Stomach (tissue), 4 donors: Measurements from ENCODE around the gene AFTPH.

Experiments
- EP300 ChIP-seq: sonication (generic); formaldehyde crosslinking; IDR thresholded peaks from one replicate; pipeline ENCODE4 v1.6.1; 2017; ENCODE audit warnings: antibody characterized with exemption
- POLR2A ChIP-seq, 4 donors: fragments of 450-650 bp; IDR thresholded peaks; one replicate each; pipeline ENCODE4 v1.6.1; 2016; ENCODE audit warnings: antibody characterized with exemption in 4 of 4, control low read depth in 2 of 4, mild to moderate bottlenecking in 1 of 4, moderate library complexity in 1 of 4
- POLR2AphosphoS5 ChIP-seq, 3 donors: sonication (generic); formaldehyde crosslinking; IDR thresholded peaks; one replicate each; pipeline ENCODE4 v1.6.1; 2016; ENCODE audit warnings: antibody characterized with exemption in 3 of 3
- TF ChIP-seq, protein P1 (sequence below), 7 experiments: fragments of 450-650 bp in 4 of 7; fragments of 200-600 bp in 3 of 7; sonication (generic) in 3 of 7; IDR thresholded peaks; one replicate each; pipeline ENCODE4 v1.5.1; 2016 to 2019; ENCODE audit warnings: antibody characterized with exemption in 7 of 7, control low read depth in 2 of 7, mild to moderate bottlenecking in 1 of 7

DNA sequence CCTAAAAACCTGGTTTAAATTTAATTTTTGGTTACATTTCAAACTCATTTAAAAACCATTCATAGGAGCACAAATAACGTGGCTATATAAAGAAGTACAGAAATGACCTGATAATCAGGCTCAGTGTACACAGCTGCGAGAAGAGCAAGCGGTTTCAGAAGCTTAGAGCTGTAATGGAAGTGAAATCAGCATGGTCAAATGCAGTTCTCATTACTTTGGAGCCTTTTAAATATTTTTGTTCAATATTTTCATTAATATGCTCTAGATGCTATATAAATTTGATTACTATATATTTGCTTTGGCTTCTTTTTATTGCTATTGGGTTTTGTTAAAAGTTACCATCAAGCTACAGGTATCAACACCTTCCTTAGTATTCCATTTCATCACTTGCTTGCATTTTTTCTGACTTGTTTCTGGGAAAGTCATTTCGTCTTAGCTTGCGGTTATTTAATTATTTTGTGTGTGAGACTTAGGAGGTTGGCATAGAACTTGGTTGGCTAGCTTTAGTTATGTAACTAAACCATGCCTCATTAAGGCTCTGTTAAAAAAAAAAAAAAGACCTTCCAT is 58.7 kb downstream of the AFTPH start:
- TF ChIP-seq POLR2A (IDR thresholded peaks at IDR 0.05): no peak
- TF ChIP-seq, protein P1, sequence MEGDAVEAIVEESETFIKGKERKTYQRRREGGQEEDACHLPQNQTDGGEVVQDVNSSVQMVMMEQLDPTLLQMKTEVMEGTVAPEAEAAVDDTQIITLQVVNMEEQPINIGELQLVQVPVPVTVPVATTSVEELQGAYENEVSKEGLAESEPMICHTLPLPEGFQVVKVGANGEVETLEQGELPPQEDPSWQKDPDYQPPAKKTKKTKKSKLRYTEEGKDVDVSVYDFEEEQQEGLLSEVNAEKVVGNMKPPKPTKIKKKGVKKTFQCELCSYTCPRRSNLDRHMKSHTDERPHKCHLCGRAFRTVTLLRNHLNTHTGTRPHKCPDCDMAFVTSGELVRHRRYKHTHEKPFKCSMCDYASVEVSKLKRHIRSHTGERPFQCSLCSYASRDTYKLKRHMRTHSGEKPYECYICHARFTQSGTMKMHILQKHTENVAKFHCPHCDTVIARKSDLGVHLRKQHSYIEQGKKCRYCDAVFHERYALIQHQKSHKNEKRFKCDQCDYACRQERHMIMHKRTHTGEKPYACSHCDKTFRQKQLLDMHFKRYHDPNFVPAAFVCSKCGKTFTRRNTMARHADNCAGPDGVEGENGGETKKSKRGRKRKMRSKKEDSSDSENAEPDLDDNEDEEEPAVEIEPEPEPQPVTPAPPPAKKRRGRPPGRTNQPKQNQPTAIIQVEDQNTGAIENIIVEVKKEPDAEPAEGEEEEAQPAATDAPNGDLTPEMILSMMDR (IDR thresholded peaks at IDR 0.05): no peak
- TF ChIP-seq POLR2AphosphoS5 (IDR thresholded peaks at IDR 0.05): no peak
- no peak for TF ChIP-seq EP300
